Breast epithelium (tissue), 3 donors: Measurements from ENCODE around the gene HOXD3.

ENCODE experiments used
- POLR2A ChIP-seq: fragments of 450-650 bp; IDR thresholded peaks from one replicate; pipeline ENCODE4 v1.6.1; 2016; ENCODE audit warnings: antibody characterized with exemption, mild to moderate bottlenecking, moderate library complexity
- POLR2AphosphoS5 ChIP-seq, 3 donors: sonication (generic); formaldehyde crosslinking; IDR thresholded peaks; one replicate each; pipeline ENCODE4 v1.6.1; 2017; ENCODE audit warnings: antibody characterized with exemption in 3 of 3
- TF ChIP-seq, protein P1 (sequence below), 3 donors: fragments of 450-650 bp; IDR thresholded peaks; one replicate each; pipeline ENCODE4 v1.5.1; 2016 to 2017; ENCODE audit warnings: antibody characterized with exemption in 3 of 3, mild to moderate bottlenecking in 3 of 3, moderate library complexity in 3 of 3

- TF ChIP-seq POLR2AphosphoS5 (IDR thresholded peaks at IDR 0.05) (no peak), POLR2A (no peak)
- TF ChIP-seq, protein P1, sequence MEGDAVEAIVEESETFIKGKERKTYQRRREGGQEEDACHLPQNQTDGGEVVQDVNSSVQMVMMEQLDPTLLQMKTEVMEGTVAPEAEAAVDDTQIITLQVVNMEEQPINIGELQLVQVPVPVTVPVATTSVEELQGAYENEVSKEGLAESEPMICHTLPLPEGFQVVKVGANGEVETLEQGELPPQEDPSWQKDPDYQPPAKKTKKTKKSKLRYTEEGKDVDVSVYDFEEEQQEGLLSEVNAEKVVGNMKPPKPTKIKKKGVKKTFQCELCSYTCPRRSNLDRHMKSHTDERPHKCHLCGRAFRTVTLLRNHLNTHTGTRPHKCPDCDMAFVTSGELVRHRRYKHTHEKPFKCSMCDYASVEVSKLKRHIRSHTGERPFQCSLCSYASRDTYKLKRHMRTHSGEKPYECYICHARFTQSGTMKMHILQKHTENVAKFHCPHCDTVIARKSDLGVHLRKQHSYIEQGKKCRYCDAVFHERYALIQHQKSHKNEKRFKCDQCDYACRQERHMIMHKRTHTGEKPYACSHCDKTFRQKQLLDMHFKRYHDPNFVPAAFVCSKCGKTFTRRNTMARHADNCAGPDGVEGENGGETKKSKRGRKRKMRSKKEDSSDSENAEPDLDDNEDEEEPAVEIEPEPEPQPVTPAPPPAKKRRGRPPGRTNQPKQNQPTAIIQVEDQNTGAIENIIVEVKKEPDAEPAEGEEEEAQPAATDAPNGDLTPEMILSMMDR (IDR thresholded peaks at IDR 0.05), result no peak
Observed at GRCh38 chr2:176128172-176128981, 28.7 kb upstream of the HOXD3 start.
